PFSK-1 (cell line): ENCODE results near the gene HBB.

ENCODE experiments used
- FOXP2 ChIP-seq: optimal IDR thresholded peaks from 2 replicates; pipeline ENCODE3; 2011; ENCODE audit warnings: borderline replicate concordance, control low read depth, inconsistent platforms; ENCODE audit not compliant: insufficient read depth; ENCODE audit errors: extremely low read length, extremely low read depth
- POLR2AphosphoS5 ChIP-seq: IDR thresholded peaks from 2 replicates; pipeline ENCODE4 v1.6.1; 2012; ENCODE audit warnings: low read depth, mild to moderate bottlenecking, control low read depth, low read length, moderate library complexity
- REST ChIP-seq, 2 experiments: IDR thresholded peaks; 2 replicates each; pipeline versions ENCODE4 v1.6.1 to v1.8.0; 2011 to 2012; ENCODE audit warnings: low read depth in 2 of 2, low read length in 2 of 2, control low read depth in 1 of 2, inconsistent platforms in 1 of 2, mild to moderate bottlenecking in 1 of 2, moderate library complexity in 1 of 2; ENCODE audit not compliant: insufficient read depth in 1 of 2
- TAF1 ChIP-seq: IDR thresholded peaks from 2 replicates; pipeline ENCODE4 v1.6.1; 2012; ENCODE audit warnings: low read length, control low read depth, borderline replicate concordance; ENCODE audit not compliant: insufficient read depth

GRCh38 chr11:5245155-5245554 is 18.3 kb upstream of the HBB start:
- TF ChIP-seq FOXP2 (no peak), POLR2AphosphoS5 (no peak), TAF1 (no peak), REST (IDR thresholded peaks at IDR 0.05; ENCODE audit: insufficient read depth in 1 of 2, low read depth in 2 of 2, low read length in 2 of 2) (no peak)
